Measurements from ENCODE around the gene CPSF4L. TPM values are rescaled to one million over a fixed set of nuclear protein-coding genes. Genes with fewer than 3 reads are reported as not detected.

CPSF4L gene
- total RNA-seq, 2 donors from 2014 or later, result not detected

GRCh38 chr17:73250851-73251640, 10.6 kb downstream of the CPSF4L start:
- DNase-seq, result no peak
- no peaks in the 10 kb centered on the region for H3K9me3 ChIP-seq
- H3K4me3 ChIP-seq, result no peak overlapping the region
- intact Hi-C loops (cut with DNase I), result no loop called here
- H3K4me1 ChIP-seq, result no peaks in the 10 kb centered on the region
- no peaks in the 10 kb centered on the region for H3K27me3 ChIP-seq
- no peak overlapping the region for H3K9ac ChIP-seq (ENCODE audit: low read depth in 2 of 2, low read length in 2 of 2)
- H3K27ac ChIP-seq, result no peak overlapping the region
- TF ChIP-seq, protein P1, sequence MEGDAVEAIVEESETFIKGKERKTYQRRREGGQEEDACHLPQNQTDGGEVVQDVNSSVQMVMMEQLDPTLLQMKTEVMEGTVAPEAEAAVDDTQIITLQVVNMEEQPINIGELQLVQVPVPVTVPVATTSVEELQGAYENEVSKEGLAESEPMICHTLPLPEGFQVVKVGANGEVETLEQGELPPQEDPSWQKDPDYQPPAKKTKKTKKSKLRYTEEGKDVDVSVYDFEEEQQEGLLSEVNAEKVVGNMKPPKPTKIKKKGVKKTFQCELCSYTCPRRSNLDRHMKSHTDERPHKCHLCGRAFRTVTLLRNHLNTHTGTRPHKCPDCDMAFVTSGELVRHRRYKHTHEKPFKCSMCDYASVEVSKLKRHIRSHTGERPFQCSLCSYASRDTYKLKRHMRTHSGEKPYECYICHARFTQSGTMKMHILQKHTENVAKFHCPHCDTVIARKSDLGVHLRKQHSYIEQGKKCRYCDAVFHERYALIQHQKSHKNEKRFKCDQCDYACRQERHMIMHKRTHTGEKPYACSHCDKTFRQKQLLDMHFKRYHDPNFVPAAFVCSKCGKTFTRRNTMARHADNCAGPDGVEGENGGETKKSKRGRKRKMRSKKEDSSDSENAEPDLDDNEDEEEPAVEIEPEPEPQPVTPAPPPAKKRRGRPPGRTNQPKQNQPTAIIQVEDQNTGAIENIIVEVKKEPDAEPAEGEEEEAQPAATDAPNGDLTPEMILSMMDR (IDR thresholded peaks at IDR 0.05), result no peak
- H3K36me3 ChIP-seq, result no peaks in the 10 kb centered on the region

DNA sequence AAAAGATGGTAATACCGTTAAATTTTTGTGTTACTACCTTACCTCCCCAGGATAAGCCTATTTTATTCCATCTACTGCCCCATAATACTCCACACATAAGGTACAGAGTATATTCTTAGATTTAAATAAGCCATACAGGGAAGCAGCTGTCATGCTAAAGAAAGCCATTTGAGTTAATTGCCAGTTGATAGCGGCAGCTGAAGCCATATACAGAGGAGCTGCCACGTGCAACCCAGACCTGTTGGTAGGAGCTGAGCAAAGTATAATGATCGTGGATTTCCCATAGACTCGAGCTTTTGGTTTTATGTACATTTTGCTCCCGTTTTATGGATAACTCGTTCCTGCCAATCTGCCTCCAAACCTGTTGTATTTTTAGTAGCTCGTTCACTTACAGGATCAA, 12.0 kb downstream of the CPSF4L start:
- TF ChIP-seq, protein P1 (IDR thresholded peaks at IDR 0.05), result no peak
- H3K36me3 ChIP-seq, result no peaks in the 10 kb centered on the region
- no peak for DNase-seq
- no peak overlapping the region for H3K27ac ChIP-seq
- H3K4me3 ChIP-seq, result no peak overlapping the region
- intact Hi-C loops (cut with DNase I), result loop anchor here (5.0 kb wide), 1 partner anchor 522 kb away; no protein-coding TSS in a partner anchor
- H3K9ac ChIP-seq (ENCODE audit: low read depth in 2 of 2, low read length in 2 of 2), result no peak overlapping the region
- H3K27me3 ChIP-seq, result no peaks in the 10 kb centered on the region
- H3K4me1 ChIP-seq, result no peaks in the 10 kb centered on the region
- no peaks in the 10 kb centered on the region for H3K9me3 ChIP-seq

- no peak overlapping the region for H3K9ac ChIP-seq (ENCODE audit: low read depth in 2 of 2, low read length in 2 of 2)
- no peak overlapping the region for H3K27ac ChIP-seq
- no peaks in the 10 kb centered on the region for H3K9me3 ChIP-seq
- TF ChIP-seq, protein P1 (IDR thresholded peaks at IDR 0.05), result no peak
- DNase-seq, result no peak
- intact Hi-C loops (cut with DNase I), result loop anchor here (5.0 kb wide), 1 partner anchor 521 kb away; no protein-coding TSS in a partner anchor
- no peaks in the 10 kb centered on the region for H3K27me3 ChIP-seq
- H3K36me3 ChIP-seq, result no peaks in the 10 kb centered on the region
- no peaks in the 10 kb centered on the region for H3K4me1 ChIP-seq
- H3K4me3 ChIP-seq, result no peak overlapping the region
These were observed 13.1 kb downstream of the CPSF4L start for GRCh38 chr17:73248532-73248931.

GRCh38 chr17:73247726-73248125, 14.0 kb downstream of the CPSF4L start:
- intact Hi-C loops (cut with DNase I), result loop anchor here (5.0 kb wide), 1 partner anchor 520 kb away; no protein-coding TSS in a partner anchor
- Histone ChIP-seq H3K36me3 (no peaks in the 10 kb centered on the region), H3K9ac (ENCODE audit: low read depth in 2 of 2, low read length in 2 of 2) (no peak overlapping the region), H3K9me3 (no peaks in the 10 kb centered on the region), H3K4me3 (no peak overlapping the region), H3K27me3 (no peaks in the 10 kb centered on the region), H3K27ac (no peak overlapping the region), H3K4me1 (no peaks in the 10 kb centered on the region)
- DNase-seq, result no peak
- TF ChIP-seq, protein P1 (IDR thresholded peaks at IDR 0.05), result no peak

GRCh38 chr17:73240561-73240960, 21.1 kb downstream of the CPSF4L start:
- Histone ChIP-seq H3K9me3 (no peaks in the 10 kb centered on the region), H3K27me3 (no peaks in the 10 kb centered on the region), H3K4me1 (no peaks in the 10 kb centered on the region), H3K36me3 (peaks cover 7% of the 10 kb centered on the region), H3K27ac (no peak overlapping the region), H3K4me3 (no peak overlapping the region), H3K9ac (ENCODE audit: low read depth in 2 of 2, low read length in 2 of 2) (no peak overlapping the region)
- intact Hi-C loops (cut with DNase I), result no loop called here
- DNase-seq, result no peak
- TF ChIP-seq, protein P1 (IDR thresholded peaks at IDR 0.05), result no peak

All from colonic mucosa (tissue), 4 donors.